ENCODE results near the gene RXRG.

Gene RXRG

DNA sequence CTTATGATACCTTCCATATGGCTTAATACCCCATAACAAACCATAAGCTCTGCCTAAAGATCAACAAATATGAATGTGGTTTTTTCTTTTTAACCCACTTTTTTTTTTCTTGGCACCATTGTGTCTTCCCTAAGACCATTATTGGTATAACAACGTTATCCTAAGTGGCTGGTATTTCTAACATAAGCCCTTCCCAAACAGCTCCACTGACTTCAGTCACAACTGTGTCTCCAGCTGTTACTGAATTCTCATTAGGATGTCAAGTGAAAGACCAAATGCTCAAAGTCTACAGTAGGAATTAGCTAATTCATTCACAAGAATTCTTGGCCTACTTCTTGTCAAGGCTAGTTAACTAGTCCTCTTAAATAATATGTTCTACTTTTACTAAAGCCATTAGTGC, 4.2 kb upstream of the RXRG start:
- DNase-seq (ENCODE audit: low spot score), result no peak

DNA sequence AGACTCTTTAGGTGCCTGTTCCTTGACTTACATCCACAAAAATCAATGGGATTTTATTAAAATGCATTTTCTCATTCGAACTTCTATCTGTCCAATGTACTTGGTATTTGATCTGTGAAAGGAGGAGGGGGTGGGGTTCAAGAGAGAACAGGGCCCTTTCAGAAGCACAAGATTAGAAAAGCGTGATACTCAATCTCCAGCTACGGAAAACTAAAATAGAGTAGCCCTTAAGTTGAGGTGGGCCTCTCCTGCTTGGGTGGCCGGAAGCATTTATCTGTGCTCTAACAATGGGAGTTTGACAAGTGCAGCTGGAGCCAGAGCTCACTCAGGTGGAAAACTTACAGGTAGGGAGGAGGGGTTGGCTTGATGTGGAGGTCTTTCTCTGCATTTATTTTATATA, 462 bp upstream of the RXRG start:
- DNase-seq (ENCODE audit: low spot score), result no peak

DNA sequence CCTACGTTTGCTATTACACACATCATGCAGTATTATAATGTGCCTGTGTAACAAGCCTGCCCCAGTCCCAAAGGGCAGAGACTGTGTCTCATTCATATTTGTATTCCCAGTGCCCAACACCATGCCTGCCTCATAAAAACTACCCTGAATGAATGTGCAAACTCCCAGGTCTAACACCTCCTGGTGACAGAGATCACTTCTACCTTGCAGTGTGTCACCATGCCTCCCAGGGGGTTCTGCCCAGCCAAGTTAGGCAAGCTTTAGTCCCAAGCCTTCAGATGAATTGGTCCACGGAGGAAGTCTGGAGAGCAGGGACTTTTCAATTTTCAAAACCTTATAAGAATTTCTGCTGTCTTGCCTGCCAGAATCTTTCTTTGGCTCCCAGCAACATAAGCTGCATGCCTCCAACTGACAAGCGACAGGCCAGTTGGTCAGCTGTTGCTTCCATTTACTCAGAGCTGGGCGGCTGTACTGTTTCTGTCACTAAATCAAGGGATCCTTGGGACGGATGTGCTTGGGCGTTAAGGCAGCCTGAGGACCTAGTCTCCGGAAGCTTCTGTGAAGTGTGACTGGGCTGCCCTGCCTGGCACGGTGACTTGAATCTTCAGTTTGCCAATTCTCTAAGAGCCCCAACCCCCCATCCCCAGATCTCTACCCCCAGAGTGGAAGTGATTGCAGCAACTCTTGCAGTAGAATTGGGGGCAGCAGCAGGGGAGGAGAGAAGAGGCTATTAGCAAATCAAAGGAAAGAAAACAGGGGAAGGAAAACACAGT, 1.2 kb downstream of the RXRG start:
- peak; percentile 11 for DNase-seq (ENCODE audit: low spot score)

DNA sequence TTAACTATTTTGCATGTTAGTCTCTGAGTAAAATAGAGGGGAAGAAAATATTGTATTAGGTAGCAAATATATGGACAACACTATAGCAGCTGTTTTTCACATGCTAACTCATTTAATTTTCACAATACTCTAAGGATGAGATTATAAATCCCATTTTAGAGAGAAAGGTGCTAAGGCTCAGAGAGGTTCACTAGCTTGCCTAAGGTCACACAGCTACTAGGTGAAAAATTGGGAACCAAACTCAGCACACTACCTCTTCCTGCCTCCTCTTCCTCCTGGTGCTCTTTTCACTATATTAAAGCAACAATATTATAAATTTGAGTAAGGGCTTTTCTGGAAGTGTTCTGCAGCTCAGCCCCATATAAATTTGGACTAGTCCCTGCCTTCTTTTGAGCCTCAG, 2.3 kb downstream of the RXRG start:
- no peak for DNase-seq (ENCODE audit: low spot score)

DNA sequence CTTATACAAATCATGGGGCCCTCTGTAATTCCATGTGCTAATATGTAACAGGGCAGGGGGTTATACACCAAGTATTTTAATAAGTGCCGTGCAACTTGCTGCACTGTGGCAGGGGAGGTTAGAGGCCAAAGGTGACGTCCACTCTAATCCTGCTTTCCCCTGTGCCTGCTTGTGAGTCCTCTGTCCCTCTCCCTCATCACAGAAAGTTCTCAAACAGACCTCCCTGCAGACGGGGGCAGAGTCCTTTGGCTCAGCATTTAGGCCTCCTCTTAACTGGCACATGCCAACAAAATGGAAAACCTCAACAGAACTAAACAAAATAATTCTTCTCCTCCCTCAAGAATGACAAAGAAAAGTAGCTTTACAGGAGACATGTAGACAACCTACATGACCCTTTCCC, 2.9 kb downstream of the RXRG start:
- no peak for DNase-seq (ENCODE audit: low spot score)

DNA sequence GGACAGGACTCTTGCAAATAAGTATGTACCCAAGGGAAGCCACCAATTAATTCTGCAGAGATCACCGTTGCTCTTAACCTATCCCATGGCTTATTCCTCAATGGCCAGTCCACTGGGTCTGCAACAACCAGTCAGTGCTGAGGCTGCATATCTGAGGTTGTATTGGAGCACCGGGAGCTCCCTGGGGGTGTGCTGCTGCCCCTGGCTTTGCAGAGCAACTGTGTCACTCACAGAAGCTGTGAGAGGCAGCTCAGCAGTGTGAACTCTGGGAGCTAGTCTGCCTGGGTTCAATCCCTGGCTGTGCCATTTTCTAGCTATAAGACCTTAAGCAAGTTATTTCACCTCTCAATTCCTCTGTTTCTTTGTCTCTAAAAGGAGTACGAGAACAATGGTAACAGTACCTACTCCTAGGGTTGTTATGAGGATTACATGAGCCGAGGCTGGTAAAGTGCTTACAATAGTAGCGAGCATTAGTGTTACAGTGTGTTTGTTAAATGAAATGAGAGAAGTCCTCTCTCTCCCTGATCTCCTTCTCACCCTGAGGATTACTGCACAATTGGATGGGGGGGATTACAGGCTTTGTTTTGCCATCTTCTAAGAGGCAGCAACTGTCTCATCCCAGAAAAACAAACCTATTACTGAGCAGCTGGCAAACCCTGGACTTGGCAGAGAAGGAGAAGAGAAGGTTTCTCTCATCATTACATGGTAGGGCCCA, 3.6 kb downstream of the RXRG start:
- DNase-seq (ENCODE audit: low spot score), result no peak

DNA sequence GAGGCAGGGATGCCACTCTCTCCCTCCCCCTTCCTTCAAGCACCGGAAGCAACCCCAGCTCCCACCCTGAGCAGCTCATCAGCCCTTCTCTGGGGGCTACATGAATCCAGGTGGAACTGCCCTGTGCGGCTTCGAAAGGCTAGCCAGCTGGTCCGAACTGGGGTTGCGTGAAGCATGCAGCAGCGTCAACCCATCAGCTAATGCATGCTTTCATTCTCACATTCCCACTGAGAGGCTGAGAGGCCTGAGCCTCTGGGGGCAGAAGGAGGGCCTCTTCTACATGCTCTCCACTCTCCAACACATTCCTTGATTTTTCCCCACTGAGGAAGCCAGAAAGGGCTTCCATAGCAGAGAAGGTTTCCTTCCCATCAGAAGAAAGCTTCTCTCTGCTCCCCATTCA, 5.6 kb downstream of the RXRG start:
- no peak for DNase-seq (ENCODE audit: low spot score)

DNA sequence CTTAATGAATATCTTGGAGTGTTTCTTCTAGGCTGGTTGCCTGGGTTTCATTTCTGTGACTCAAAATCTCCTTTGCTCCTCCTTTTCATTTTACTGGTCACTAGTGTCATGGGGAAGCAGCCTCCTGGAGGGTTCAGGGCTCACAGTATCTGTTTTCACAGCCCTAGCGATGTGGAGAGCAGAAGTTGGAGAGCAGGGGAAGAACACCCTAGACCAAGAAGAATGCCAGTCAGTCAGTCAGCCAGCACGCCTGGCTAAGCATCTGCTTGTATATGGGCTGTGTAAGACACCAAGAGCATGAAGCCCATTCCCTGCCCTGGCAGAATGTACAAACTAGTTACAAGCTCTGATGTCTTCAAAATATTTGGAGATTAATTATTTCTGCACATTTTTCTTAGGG, 7.9 kb downstream of the RXRG start:
- no peak for DNase-seq (ENCODE audit: low spot score)

DNA sequence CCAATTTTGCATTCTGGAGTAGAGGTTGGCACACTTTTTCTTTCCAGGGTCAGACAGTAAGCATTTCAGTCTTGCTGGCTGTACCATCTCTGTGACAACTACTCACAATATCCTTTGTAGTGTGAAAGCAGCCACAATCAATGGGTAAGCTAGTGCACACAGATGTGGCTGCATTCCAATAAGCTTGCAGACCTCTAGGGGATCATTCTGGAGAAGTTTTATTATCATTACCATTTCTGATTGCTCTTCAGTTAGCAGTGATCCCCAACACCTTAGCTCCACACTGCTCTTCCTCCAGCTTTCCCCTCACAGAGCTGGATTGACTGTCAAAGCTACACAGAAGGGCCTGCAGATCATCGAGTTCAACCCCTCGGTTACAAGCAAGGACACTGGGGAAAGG, 9.1 kb downstream of the RXRG start:
- DNase-seq (ENCODE audit: low spot score), result no peak

DNA sequence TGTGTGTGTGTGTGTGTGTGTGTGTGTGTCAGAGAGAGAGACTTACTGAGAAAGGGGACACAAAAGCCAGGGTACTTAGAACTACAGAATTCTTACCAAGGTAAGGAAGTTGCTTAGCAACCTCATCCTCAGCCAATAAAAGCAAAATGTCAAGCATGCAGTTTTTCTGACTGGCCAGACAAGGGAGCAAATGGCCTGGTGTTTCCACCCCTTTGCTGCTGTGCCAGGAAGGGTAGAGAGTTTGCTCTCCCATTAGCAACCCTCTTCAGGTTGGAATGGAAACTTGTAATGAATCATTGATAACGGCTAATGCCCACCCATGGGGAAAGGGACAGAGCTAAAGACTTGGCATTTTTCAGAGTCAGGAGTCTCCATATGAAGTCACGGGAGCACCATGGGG, 10.6 kb downstream of the RXRG start:
- no peak for DNase-seq (ENCODE audit: low spot score)

DNA sequence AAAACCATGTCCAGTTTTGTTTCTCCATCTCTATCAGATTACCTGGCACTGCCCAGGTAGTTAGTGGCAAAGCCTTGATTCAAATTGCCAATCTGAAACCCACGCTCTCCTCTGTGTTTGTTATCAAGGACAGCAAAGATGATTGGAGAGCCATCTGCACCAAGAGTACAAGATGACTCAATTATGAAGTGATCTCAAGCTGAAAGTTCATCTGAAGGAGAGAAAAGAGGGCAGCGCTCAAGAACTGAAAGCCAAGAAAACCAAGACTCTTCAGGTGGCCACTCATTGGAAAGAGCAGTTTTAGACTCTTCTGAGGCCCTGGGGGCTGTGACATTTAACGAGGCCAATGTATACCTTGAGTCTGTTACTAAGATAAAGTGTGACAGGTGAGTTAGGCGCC, 13.8 kb downstream of the RXRG start:
- no peak for DNase-seq (ENCODE audit: low spot score)

DNA sequence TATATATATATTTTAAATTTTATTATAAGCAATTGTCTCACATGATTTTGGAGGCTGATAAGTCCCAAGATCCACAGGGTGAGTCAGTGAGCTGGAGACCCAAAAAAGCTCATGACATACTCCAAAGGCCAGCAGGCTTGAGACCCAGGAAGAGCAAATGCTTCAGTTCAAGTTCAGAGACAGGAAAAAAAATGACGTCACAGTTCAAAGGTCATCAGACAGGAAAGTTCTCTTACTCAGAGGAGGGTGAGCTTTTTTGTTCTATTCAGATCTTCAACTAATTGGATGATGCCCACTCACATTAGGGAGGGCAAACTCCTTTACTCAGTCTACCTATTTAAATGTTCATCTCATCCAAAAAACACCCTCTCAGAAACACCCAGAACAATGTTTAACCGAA, 18.2 kb downstream of the RXRG start:
- no peak for DNase-seq (ENCODE audit: low spot score)

DNA sequence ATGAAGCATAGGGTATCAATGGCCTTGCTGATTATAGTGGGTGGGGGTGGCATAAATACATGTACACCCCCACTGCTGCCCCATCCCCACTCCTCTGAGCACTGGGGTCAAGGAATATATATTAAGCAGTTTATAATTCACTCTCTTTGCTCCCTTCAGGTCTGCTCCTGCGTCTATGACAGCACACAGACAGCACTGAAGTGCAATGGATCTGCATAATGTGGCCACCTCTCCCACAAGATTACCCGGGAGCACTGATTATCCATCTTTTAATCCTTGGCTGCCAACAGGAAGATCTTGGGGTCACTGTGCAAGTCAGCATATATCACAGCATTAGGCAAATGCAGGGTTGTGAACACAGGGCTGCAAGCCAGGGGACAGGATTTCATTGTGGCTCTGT, 19.3 kb downstream of the RXRG start:
- DNase-seq (ENCODE audit: low spot score), result no peak

DNA sequence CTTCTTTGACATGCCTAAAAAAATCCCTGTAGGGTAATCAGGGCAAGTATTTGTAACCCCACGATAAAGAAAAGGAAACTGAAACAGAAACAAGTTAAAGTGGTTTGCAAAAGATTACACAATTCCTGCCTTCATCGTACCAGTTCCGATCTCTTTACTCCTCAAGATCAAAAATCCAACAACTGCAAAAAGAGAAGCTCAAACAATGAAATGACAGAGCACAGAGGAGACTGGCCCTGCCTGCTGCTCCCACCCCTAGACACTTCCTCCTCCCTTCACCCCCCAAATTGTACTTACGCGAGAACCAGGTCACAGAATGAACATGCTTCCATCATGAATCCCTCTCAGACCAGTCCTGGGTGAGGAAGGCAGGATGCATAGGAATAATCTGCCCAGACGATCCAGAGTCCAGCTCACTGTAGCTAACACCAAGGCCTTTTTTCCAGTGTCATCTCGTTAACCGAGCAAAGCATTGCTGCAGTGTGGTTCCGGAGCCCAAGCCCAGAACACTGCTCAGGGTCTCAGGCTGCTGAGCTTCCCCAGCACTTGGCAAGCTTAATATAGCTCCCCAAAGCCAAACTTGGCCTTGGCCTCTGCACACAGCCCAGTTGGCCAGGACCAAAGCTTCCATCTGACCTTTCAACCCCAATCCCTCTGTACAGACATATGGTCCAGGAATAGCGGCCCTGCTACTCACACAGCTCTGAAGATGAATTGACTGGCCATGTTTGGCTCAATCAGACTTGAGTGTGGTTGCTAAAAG, 20.3 kb downstream of the RXRG start:
- DNase-seq (ENCODE audit: low spot score), result peak; percentile 16

DNA sequence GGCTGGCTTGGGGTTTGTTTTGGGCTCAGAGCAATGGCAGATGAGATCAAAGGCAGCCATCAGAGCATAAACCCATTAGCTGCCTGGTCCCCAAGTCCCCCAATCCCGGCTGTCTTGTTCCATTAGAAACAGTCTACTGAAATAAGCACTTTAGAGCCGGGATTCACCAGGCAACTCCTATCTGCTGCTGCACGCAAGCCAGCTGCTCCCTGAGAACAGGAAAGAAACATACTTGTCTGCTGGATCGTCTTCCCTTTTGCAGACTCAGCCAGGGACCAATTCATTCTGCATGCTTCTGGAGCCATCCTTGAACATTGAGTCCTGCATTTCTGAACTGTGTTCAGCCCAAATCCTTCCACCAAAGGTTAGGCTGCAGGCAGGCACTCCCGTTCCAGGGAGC, 21.8 kb downstream of the RXRG start:
- no peak for DNase-seq (ENCODE audit: low spot score)

DNA sequence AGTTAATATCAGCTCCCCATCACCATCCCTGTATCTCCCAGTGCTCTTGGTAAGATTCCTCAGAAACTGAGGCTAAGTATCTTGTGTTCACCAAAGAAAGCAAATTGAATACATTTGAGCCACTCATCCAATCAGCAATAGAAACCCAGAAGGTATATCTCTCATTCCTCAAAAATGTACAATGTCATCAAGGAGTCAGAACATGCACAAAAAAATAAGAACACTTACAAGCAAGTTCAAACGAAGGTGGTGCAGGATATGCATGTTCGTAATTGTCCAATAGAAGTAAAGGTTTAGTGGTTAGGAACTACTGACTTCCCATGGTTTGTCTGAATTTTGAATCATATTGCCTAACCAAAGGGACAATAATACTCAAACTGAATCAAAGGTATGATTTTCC, 24.3 kb downstream of the RXRG start:
- DNase-seq (ENCODE audit: low spot score), result no peak

DNA sequence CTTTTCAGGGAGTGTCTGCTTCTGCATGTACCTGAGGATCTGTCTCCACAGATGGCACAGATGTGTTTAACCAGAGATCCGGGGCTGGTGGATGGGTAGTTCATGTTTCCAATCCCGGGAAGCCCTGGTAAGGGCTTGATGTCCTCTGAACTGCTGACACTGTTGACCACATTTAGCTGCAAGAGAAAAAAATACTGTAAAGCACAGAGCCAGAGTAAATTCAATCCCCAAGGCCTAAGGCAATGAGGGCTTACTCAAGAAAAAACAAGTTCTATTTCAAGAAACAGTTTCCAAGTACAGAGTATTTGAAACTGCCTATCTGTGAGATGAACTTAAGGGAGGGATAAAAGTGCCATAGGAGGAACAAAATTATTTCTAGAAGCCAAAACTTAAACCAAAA, 25.1 kb downstream of the RXRG start:
- no peak for DNase-seq (ENCODE audit: low spot score)

DNA sequence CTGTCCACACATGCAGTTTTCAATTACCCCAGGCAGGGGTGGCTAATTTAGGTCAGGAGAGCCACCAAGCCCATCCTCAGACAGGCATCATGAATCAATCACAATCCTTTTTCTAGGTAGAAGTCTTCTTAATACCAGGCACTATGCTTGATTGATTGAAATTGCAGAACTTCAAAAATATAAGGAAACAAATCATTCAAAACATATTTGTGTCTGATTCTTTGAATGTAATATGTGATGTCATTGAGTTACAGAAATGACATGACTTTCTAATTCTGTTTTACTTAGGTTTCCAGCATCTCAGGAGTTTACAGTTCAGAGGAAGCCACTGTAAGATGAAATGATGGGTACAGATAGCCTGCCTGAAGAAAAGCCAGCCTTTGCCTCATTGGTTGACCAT, 26.7 kb downstream of the RXRG start:
- no peak for DNase-seq (ENCODE audit: low spot score)

DNA sequence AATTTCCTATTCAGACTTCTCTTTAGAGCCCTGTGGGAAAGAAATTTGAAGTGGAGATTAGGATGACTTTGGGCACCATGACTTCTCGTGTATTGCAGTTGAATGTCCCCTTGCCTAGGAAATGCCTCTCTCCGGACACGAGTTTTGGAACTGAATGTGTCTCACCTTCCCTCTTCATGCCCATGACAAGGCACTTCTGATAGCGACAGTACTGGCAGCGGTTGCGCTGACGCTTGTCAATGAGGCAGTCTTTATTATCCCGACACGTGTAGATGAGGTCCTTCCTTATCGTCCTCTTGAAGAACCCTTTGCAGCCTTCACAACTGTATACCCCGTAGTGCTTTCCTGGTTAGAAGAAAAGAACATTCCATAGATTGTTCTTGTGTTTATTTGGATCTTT, 28.1 kb downstream of the RXRG start:
- no peak for DNase-seq (ENCODE audit: low spot score)

DNA sequence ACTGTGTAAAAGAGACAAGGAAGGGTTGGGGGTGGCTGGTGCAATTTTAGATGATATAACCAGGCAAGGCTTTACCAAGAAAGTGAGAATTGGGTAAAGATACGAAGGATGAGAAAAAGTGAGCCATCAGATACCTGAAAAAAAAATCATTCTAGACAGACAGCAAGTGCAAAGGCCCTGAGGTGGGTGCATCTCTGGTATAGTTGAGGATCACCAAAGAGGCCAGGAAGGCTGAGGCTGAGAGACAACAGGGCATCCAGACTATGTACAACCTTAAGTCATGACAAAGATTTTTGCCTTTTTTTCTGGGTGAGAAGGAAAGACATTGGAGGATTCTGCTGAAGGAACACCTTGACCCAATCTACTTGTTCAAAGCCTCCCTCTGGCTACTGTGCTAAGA, 29.9 kb downstream of the RXRG start:
- no peak for DNase-seq (ENCODE audit: low spot score)

DNA sequence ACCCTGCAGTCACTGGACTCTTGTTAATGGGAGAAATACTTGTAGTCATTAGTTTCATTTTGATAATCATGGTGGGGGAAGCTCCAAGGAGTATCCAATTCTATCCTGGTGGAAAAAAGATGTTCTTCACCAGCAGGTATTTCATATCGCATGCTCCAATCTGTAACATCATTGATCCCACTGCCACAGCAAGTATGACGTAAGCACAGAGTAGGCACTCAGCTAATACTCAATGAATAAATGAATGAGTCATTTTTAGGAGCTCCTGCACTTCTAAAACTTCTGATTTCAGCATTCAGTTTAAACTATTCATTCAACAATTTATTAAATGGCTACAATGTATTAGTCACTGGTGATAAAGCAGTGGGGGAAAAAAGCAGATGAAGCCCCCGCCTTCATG, 30.3 kb downstream of the RXRG start:
- DNase-seq (ENCODE audit: low spot score), result no peak

DNA sequence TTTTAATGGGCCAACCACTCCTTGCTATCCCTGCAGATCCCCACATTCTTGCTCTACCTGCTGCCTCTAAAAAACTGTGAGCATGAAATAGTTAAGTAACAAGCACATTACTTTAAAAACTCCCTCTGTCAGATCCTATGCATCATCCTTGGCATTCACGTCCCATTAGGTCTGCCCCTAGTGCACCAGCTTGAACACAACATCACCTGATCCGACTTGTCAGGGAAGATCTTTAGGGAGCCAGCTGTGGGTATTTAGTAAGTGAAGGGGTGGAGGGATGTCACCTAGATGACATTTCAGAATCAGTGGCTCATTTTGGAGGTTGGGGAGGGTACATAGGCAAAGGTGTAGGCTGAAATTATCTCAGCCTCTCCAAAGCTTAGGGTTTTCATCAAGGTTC, 33.5 kb downstream of the RXRG start:
- no peak for DNase-seq (ENCODE audit: low spot score)

DNA sequence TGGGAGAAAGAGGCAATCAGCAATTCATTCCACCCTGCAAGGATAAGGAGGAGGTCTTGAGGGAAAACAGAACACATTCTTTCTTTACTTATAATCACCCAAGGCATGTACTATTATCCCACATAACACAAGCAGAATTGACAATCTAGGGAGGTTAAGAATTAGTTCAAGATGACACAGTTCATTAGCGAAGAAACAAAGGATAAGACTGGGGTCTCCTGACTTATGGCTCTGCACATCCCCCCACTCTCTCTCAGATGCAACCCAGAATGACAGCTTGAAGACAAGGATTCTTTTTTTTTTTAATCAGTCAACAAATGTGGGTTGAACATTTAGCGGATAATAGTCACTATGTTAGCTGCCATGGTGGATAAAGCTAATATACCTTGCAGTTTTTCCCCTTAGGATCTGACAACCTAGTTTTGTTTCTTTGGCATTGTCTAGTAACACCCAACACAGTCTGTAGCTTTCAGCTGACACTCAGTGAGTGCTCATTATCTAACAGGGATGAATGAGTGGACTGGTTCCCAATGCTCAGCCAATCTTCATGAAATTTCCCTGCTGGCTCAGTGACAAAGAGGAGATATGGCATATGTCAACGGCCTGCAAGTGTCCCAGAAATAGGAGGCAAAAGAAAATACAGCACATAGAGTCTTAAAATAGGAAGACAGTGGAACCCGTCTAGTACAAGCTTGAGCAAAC, 35.1 kb downstream of the RXRG start:
- no peak for DNase-seq (ENCODE audit: low spot score)
